ENCODE data around the gene NGDN.

NGDN gene

DNA sequence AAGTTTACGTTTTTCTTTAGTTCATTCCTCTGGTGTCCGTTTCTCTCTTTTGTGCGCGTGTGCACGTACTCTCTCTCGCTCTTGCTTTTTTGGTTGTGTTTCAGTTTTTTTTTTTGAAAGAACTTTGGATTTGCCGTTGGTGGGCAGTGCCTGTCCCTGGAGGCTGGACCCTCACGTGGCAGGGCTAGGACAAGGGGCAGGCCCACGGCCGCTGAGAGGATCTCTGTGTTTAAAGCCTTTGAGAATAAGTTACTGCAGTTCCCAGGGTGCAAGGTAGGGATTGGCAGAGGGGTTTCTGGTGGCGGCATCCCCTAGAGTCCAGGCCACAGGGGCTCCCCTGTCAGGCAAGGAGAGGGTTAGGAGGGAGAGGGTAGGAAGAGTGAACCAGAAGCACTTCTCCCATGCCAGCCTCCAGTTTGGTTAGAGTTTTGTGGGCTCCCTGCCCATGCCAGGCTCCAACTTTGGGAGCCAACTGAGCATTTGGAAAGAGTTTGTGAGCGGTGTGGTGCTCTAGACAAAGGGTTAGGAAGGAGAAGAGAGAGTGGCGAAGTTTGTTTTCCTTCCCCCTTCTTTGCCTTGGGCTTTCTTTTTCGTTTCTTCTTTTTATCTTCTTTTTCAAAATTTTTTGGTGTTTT, 51.5 kb downstream of the NGDN start:
- H3K36me3 ChIP-seq: peaks cover 0 to 5% (median 1%) of the 10 kb centered on the region in 11 experiments; a peak in 5 of 22 replicates
- H3K4me1 ChIP-seq: peaks cover 0 to 4% (median 0%) of the 10 kb centered on the region in 10 experiments; a peak in 1 of 20 replicates
- no peak overlapping the region for H3K9ac ChIP-seq
- H3K4me3 ChIP-seq: no peak overlapping the region
- H4K20me1 ChIP-seq: no peaks in the 10 kb centered on the region; a peak in 1 of 22 replicates
- no peak for TF ChIP-seq Cebpa-rat (IDR thresholded peaks at IDR 0.05)
- no peak overlapping the region for H3K4me2 ChIP-seq
- no peaks in the 10 kb centered on the region for H3K27me3 ChIP-seq
- no peaks in the 10 kb centered on the region for H3K9me3 ChIP-seq (replicated peaks in 1 of 11)
- no peak overlapping the region for H3K27ac ChIP-seq

DNA sequence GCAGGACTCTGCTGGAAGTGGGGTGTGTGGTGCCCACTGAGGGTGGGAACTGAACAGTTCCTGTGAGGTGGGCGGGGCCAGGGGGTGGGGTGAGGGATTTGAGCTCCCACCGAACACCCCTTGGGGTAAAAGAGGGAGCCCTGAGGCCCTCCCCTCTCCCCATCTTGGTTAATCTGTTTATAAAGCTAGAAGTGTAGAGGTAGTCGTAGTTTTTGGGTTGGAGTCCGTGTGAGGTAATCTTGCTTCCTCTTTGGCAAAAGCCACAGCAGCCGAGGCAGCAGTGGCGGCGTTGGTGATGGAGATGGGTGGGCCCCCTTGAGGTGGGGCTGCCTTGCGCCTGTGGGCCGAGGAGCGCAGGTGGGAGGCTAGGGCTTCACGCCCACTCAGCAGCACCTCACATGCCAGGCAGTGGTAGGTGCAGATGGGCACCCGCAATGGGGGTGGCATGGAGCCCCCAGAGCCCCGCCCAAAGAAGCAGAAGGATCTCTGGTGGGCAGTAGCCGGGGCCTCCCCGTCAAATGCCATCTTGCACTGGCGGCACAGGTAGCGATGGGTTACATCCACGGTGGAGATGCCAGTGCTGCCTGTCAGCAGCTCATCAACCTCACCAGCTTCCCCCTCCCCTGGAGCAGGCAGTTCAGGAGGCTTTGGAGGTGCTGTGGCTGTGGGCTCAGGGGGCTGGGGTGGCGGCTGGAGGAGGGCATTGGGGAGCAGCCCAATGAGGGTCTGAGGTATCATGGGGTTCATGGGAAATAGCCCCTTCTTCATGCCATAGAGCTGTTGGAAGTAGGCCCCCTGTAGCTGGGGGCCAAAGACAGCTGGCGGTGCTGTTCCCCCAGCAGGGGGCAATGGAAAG, 52.5 kb downstream of the NGDN start:
- Histone ChIP-seq H4K20me1 (peaks cover 0 to 9% (median 0%) of the 10 kb centered on the region in 11 experiments; a peak in 1 of 22 replicates), H3K27ac (no peak overlapping the region), H3K9me3 (replicated peaks in 1 of 11) (no peaks in the 10 kb centered on the region), H3K4me1 (peaks cover 0 to 4% (median 0%) of the 10 kb centered on the region in 10 experiments; a peak in 1 of 20 replicates), H3K4me2 (no peak overlapping the region), H3K36me3 (peaks cover 0 to 14% (median 5%) of the 10 kb centered on the region in 11 experiments; a peak in 8 of 22 replicates), H3K9ac (no peak overlapping the region), H3K27me3 (no peaks in the 10 kb centered on the region), H3K4me3 (no peak overlapping the region)
- TF ChIP-seq Cebpa-rat (IDR thresholded peaks at IDR 0.05): no peak

DNA sequence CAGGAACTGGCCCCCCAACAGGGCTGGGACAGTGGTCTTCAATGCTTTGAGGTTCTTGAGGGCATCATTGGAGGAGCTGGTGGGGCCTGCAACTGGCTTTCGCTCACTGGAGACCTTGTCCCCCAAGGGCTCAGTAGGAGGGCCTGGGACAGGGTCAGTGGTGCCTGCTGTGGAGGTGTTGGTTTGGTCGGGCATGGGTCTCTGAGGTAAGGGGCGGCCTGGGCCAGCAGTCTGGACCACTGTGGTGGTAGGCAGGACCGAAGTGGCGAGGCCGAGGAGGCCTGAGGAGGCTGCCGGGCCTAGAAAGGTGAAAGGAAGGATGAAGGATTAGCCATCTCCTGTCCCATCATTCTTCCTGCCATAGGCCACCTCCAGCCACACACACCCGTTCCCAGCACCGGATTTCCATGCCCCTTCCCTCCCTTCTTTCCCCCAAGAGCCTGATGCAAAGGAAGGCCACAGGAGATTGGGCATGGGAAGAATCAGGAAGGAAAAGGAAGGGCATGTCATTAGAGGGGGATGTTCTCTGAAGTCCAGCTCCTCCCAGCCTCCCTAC, 53.2 kb downstream of the NGDN start:
- H3K36me3 ChIP-seq: peaks cover 0 to 16% (median 8%) of the 10 kb centered on the region in 11 experiments; a peak in 8 of 22 replicates
- H3K4me3 ChIP-seq: no peak overlapping the region
- TF ChIP-seq Cebpa-rat (IDR thresholded peaks at IDR 0.05): no peak
- peaks cover 0 to 4% (median 0%) of the 10 kb centered on the region in 10 experiments; a peak in 1 of 20 replicates for H3K4me1 ChIP-seq
- no peak overlapping the region for H3K9ac ChIP-seq
- H3K27me3 ChIP-seq: no peaks in the 10 kb centered on the region
- H3K4me2 ChIP-seq: no peak overlapping the region
- peaks cover 0 to 9% (median 0%) of the 10 kb centered on the region in 11 experiments; a peak in 1 of 22 replicates for H4K20me1 ChIP-seq
- H3K27ac ChIP-seq: no peak overlapping the region
- H3K9me3 ChIP-seq (replicated peaks in 1 of 11): no peaks in the 10 kb centered on the region

- no peak for TF ChIP-seq Cebpa-rat (IDR thresholded peaks at IDR 0.05)
- H3K4me2 ChIP-seq: no peak overlapping the region
- no peak overlapping the region for H3K27ac ChIP-seq
- no peak overlapping the region for H3K9ac ChIP-seq
- H3K4me3 ChIP-seq: no peak overlapping the region
- H3K27me3 ChIP-seq: no peaks in the 10 kb centered on the region
- peaks cover 0 to 16% (median 8%) of the 10 kb centered on the region in 11 experiments; a peak in 8 of 22 replicates for H3K36me3 ChIP-seq
- peaks cover 0 to 9% (median 0%) of the 10 kb centered on the region in 11 experiments; a peak in 1 of 22 replicates for H4K20me1 ChIP-seq
- H3K9me3 ChIP-seq (replicated peaks in 1 of 11): no peaks in the 10 kb centered on the region
- H3K4me1 ChIP-seq: peaks cover 0 to 4% (median 0%) of the 10 kb centered on the region in 10 experiments; a peak in 1 of 20 replicates
These were observed 53.9 kb downstream of the NGDN start for GRCh38 chr14:23523229-23524016.

- no peak overlapping the region for H3K9ac ChIP-seq
- H4K20me1 ChIP-seq: peaks cover 0 to 9% (median 0%) of the 10 kb centered on the region in 11 experiments; a peak in 1 of 22 replicates
- no peaks in the 10 kb centered on the region for H3K27me3 ChIP-seq
- no peak overlapping the region for H3K27ac ChIP-seq
- no peak for TF ChIP-seq Cebpa-rat (IDR thresholded peaks at IDR 0.05)
- H3K36me3 ChIP-seq: peaks cover 0 to 16% (median 8%) of the 10 kb centered on the region in 11 experiments; a peak in 8 of 22 replicates
- peaks cover 2 to 7% (median 4%) of the 10 kb centered on the region in 10 experiments; a peak in 18 of 20 replicates for H3K4me1 ChIP-seq
- no peaks in the 10 kb centered on the region for H3K9me3 ChIP-seq (replicated peaks in 1 of 11)
- no peak overlapping the region for H3K4me3 ChIP-seq
- H3K4me2 ChIP-seq: no peak overlapping the region
These were observed 55.5 kb downstream of the NGDN start for GRCh38 chr14:23524954-23525353.

DNA sequence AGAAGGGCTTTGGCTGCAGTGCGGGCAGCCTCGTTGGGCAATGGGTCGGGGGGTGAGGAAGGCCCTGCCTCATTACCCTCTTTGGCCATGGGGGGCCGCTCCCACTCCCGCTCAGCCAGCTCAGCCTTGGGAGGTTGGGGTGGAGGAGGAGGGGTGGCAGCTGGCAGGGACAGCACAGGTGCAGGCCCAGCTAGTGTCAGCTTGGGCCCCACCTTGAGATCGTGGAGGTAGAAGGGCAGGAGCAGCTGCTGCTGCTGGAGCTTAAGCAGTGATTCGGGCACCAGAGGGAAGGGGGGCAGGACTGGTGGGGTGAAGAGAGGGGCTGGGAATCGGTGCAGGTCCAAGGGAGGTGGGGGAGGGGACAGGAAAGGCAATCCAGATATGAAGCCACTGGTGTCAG, 56.1 kb downstream of the NGDN start:
- no peak for TF ChIP-seq Cebpa-rat (IDR thresholded peaks at IDR 0.05)
- Histone ChIP-seq H3K9ac (no peak overlapping the region), H3K36me3 (peaks cover 0 to 16% (median 8%) of the 10 kb centered on the region in 11 experiments; a peak in 8 of 22 replicates), H3K9me3 (replicated peaks in 1 of 11) (no peaks in the 10 kb centered on the region), H3K4me2 (no peak overlapping the region), H3K27ac (no peak overlapping the region), H3K4me1 (peaks cover 9 to 14% (median 10%) of the 10 kb centered on the region in 10 experiments), H3K27me3 (no peaks in the 10 kb centered on the region), H4K20me1 (peaks cover 0 to 9% (median 0%) of the 10 kb centered on the region in 11 experiments; a peak in 1 of 22 replicates), H3K4me3 (no peak overlapping the region)
